H1 (cell line): ENCODE results near the gene ZRANB3. TPM values are rescaled to one million over a fixed set of nuclear protein-coding genes. Genes with fewer than 3 reads are reported as not detected.

Experiments used
- EZH2 ChIP-seq: fragments of 200-600 bp; sonication (generic); IDR thresholded peaks from 2 replicates; pipeline ENCODE4 v1.7.1; 2012; ENCODE audit warnings: low read depth, mild to moderate bottlenecking, moderate library complexity, low read length, inconsistent platforms; ENCODE audit not compliant: severe bottlenecking
- KDM5A ChIP-seq: fragments of 200-600 bp; IDR thresholded peaks from 2 replicates; pipeline ENCODE4 v1.7.1; 2012; ENCODE audit warnings: mild to moderate bottlenecking, low read length, inconsistent platforms, mixed read lengths
- POLR2A ChIP-seq, 2 experiments: IDR thresholded peaks; 1 replicate in 1 of 2; 2 replicates in 1 of 2; pipeline ENCODE4 v1.6.1; 2011; ENCODE audit warnings: low read depth in 2 of 2, low read length in 2 of 2, mild to moderate bottlenecking in 2 of 2; ENCODE audit errors: control extremely low read depth in 1 of 2
- POLR2AphosphoS5 ChIP-seq: IDR thresholded peaks from 2 replicates; pipeline ENCODE4 v1.6.1; 2011; ENCODE audit warnings: low read depth, low read length
- polyA plus RNA-seq, 7 experiments: library from polyadenylated mRNA; depleted of rRNA in 3 of 7; stranded (reverse) in 5 of 7; unstranded in 2 of 7; fragments of >200 nt in 5 of 7; fragments of 200-250 nt in 2 of 7; gene quantifications; 1 replicate in 5 of 7; 2 replicates in 1 of 7; 4 replicates in 1 of 7; pipeline versions ENCODE4 v1.2.1 to v1.2.3, GENCODE V29; 2011 to 2013; ENCODE audit warnings: missing spikeins in 2 of 7, mixed read lengths in 2 of 7
- total RNA-seq: library from RNA; stranded (reverse); fragmentation: NEBNext Ultra II Directional; extraction: Animal tissue kit (Norgen Biotek cat#: 25700); gene quantifications from 2 replicates; pipeline ENCODE4 v1.2.1, GENCODE V29; 2021
- TF ChIP-seq, protein P1 (sequence below): IDR thresholded peaks from 2 replicates; pipeline ENCODE4 v1.6.1; 2012; ENCODE audit warnings: inconsistent platforms

ZRANB3 gene
- total and polyA plus RNA-seq, 2 of the 8 experiments (the other 6 are each of a cell fraction or from before 2014, with no cell fraction given), result 4.5 to 19.3 TPM

DNA sequence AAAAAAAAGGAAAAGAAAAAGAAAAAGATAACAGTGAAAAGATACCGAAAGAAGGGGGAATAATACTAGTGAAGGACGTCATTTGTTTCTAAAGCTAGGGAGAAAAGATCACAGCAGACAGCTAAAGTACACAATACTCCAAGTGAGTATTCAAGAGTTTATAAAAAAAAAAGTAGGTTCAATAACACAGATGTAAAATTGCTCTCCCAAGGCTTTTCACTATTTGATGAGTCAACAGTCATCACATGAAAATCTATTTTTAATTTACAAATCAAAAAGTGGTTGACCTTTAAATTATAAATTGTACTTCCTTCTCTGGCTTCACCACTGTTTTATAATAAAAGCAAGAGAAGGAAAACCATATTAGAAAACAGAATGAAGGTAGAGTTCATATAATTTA lies 144.0 kb downstream of the ZRANB3 start (continued):
- TF ChIP-seq KDM5A (no peak), POLR2A (IDR thresholded peaks at IDR 0.05; ENCODE audit: control extremely low read depth in 1 of 2, low read depth in 2 of 2, low read length in 2 of 2) (no peak), EZH2 (no peak), POLR2AphosphoS5 (no peak)
- TF ChIP-seq, protein P1, sequence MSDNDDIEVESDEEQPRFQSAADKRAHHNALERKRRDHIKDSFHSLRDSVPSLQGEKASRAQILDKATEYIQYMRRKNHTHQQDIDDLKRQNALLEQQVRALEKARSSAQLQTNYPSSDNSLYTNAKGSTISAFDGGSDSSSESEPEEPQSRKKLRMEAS, result no peak
